ENCODE results near the gene SRSF8. TPM values are rescaled to one million over a fixed set of nuclear protein-coding genes. Genes with fewer than 3 reads are reported as not detected.

The SRSF8 gene
- total RNA-seq, 3 donors from 2014 or later (not counting 1 experiment from before 2014, with no cell fraction given), result 40.0 to 51.8 (median 43.0) TPM

GRCh38 chr11:95085117-95085816, 18.5 kb downstream of the SRSF8 start:
- Histone ChIP-seq H3K27me3 (ENCODE audit: control insufficient read depth, insufficient read depth, low read length) (no peaks in the 10 kb centered on the region), H3K36me3 (ENCODE audit: control insufficient read depth, insufficient read depth, low read length) (no peaks in the 10 kb centered on the region), H3K9me3 (ENCODE audit: control insufficient read depth, insufficient read depth, low read length) (no peaks in the 10 kb centered on the region), H3K4me3 (ENCODE audit: low read length) (no peak overlapping the region), H3K4me1 (ENCODE audit: control insufficient read depth, insufficient read depth, low read length) (peaks cover 13% of the 10 kb centered on the region), H3K27ac (ENCODE audit: low read length) (no peak overlapping the region)
- no peaks in the 10 kb centered on the region for H3K9me3 Mint-ChIP-seq
- no peaks in the 10 kb centered on the region for H3K36me3 Mint-ChIP-seq
- H3K27ac Mint-ChIP-seq, result no peak overlapping the region
- no peak for ATAC-seq
- H3K4me3 Mint-ChIP-seq, result no peak overlapping the region
- TF ChIP-seq CTCF (IDR thresholded peaks at IDR 0.05), result no peak
- WGBS (ENCODE audit: insufficient coverage), result 93% methylated on average over 3 of the region's 3 CpGs
- DNase-seq, result no peak
- peaks cover 13 to 15% of the 10 kb centered on the region in 2 donors for H3K4me1 Mint-ChIP-seq
- intact Hi-C loops (cut with micrococcal nuclease), result no loop called here
- peaks cover 2 to 7% of the 10 kb centered on the region in 2 donors for H3K27me3 Mint-ChIP-seq (ENCODE audit: low read depth in 2 of 2)

- Histone ChIP-seq H3K36me3 (ENCODE audit: control insufficient read depth, insufficient read depth, low read length) (no peaks in the 10 kb centered on the region), H3K9me3 (ENCODE audit: control insufficient read depth, insufficient read depth, low read length) (no peaks in the 10 kb centered on the region), H3K4me1 (ENCODE audit: control insufficient read depth, insufficient read depth, low read length) (peaks cover 21% of the 10 kb centered on the region), H3K27me3 (ENCODE audit: control insufficient read depth, insufficient read depth, low read length) (no peaks in the 10 kb centered on the region), H3K27ac (ENCODE audit: low read length) (no peak overlapping the region), H3K4me3 (ENCODE audit: low read length) (no peak overlapping the region)
- WGBS (ENCODE audit: insufficient coverage), result 96% methylated on average over 2 of the region's 2 CpGs
- H3K36me3 Mint-ChIP-seq, result no peaks in the 10 kb centered on the region
- no peak overlapping the region for H3K27ac Mint-ChIP-seq
- intact Hi-C loops (cut with micrococcal nuclease), result no loop called here
- H3K9me3 Mint-ChIP-seq, result no peaks in the 10 kb centered on the region
- DNase-seq (no peak), ATAC-seq (no peak)
- TF ChIP-seq CTCF (IDR thresholded peaks at IDR 0.05), result no peak
- H3K27me3 Mint-ChIP-seq (ENCODE audit: low read depth in 2 of 2), result peaks cover 2 to 7% of the 10 kb centered on the region in 2 donors
- H3K4me1 Mint-ChIP-seq, result peaks cover 20 to 23% of the 10 kb centered on the region in 2 donors
- peak overlapping the region; percentile 22 for H3K4me3 Mint-ChIP-seq
Measured at GRCh38 chr11:95086151-95086550, 19.4 kb downstream of the SRSF8 start.

- no peak for TF ChIP-seq CTCF (IDR thresholded peaks at IDR 0.05)
- no peak overlapping the region for H3K4me3 Mint-ChIP-seq
- peaks cover 29 to 31% of the 10 kb centered on the region in 2 donors for H3K4me1 Mint-ChIP-seq
- peak overlapping the region in 1 of 2 donors; percentile 45 for H3K27ac Mint-ChIP-seq
- Histone ChIP-seq H3K27me3 (ENCODE audit: control insufficient read depth, insufficient read depth, low read length) (no peaks in the 10 kb centered on the region), H3K36me3 (ENCODE audit: control insufficient read depth, insufficient read depth, low read length) (no peaks in the 10 kb centered on the region), H3K4me3 (ENCODE audit: low read length) (no peak overlapping the region), H3K9me3 (ENCODE audit: control insufficient read depth, insufficient read depth, low read length) (no peaks in the 10 kb centered on the region), H3K4me1 (ENCODE audit: control insufficient read depth, insufficient read depth, low read length) (peaks cover 21% of the 10 kb centered on the region), H3K27ac (ENCODE audit: low read length) (no peak overlapping the region)
- 100% methylated on average over 1 of the region's 1 CpG for WGBS (ENCODE audit: insufficient coverage)
- DNase-seq (no peak), ATAC-seq (no peak)
- H3K27me3 Mint-ChIP-seq (ENCODE audit: low read depth in 2 of 2), result peaks cover 2 to 7% of the 10 kb centered on the region in 2 donors
- no peaks in the 10 kb centered on the region for H3K36me3 Mint-ChIP-seq
- intact Hi-C loops (cut with micrococcal nuclease), result no loop called here
- H3K9me3 Mint-ChIP-seq, result no peaks in the 10 kb centered on the region
Measured at GRCh38 chr11:95086836-95087570, 20.3 kb downstream of the SRSF8 start.

Data from natural killer cell (primary cell).